Measurements from ENCODE around the gene TSPAN9.

GRCh38 chr12:3216097-3216496 is 138.9 kb downstream of the TSPAN9 start:
- no peak for TF ChIP-seq POLR2AphosphoS5 (IDR thresholded peaks at IDR 0.05; ENCODE audit: low read depth)
- TF ChIP-seq, protein P1, sequence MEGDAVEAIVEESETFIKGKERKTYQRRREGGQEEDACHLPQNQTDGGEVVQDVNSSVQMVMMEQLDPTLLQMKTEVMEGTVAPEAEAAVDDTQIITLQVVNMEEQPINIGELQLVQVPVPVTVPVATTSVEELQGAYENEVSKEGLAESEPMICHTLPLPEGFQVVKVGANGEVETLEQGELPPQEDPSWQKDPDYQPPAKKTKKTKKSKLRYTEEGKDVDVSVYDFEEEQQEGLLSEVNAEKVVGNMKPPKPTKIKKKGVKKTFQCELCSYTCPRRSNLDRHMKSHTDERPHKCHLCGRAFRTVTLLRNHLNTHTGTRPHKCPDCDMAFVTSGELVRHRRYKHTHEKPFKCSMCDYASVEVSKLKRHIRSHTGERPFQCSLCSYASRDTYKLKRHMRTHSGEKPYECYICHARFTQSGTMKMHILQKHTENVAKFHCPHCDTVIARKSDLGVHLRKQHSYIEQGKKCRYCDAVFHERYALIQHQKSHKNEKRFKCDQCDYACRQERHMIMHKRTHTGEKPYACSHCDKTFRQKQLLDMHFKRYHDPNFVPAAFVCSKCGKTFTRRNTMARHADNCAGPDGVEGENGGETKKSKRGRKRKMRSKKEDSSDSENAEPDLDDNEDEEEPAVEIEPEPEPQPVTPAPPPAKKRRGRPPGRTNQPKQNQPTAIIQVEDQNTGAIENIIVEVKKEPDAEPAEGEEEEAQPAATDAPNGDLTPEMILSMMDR (conservative IDR thresholded peaks at IDR 0.05; ENCODE audit: low read depth in 2 of 2): no peak
- no peak for TF ChIP-seq EZH2 (IDR thresholded peaks at IDR 0.05; ENCODE audit: low read depth, unreplicated experiment)
- TF ChIP-seq EZH2phosphoT487 (IDR thresholded peaks at IDR 0.05; ENCODE audit: unreplicated experiment): no peak
- no peak for TF ChIP-seq JUNB (IDR thresholded peaks at IDR 0.05; ENCODE audit: unreplicated experiment)
- TF ChIP-seq ZNF331 (CRISPR knock-in tag; IDR thresholded peaks at IDR 0.05; ENCODE audit: low read depth): no peak
- TF ChIP-seq ZNF114 (CRISPR knock-in tag; IDR thresholded peaks at IDR 0.05): no peak
- no peak for TF ChIP-seq NANOG (IDR thresholded peaks at IDR 0.05; ENCODE audit: borderline replicate concordance)
- no peak for TF ChIP-seq CREB1 (CRISPR knock-in tag; IDR thresholded peaks at IDR 0.05; ENCODE audit: low read depth)
- TF ChIP-seq STAT1 (IDR thresholded peaks at IDR 0.05; ENCODE audit: unreplicated experiment): no peak
- no peak for TF ChIP-seq REST (IDR thresholded peaks at IDR 0.05; ENCODE audit: unreplicated experiment)
- TF ChIP-seq, protein P2, sequence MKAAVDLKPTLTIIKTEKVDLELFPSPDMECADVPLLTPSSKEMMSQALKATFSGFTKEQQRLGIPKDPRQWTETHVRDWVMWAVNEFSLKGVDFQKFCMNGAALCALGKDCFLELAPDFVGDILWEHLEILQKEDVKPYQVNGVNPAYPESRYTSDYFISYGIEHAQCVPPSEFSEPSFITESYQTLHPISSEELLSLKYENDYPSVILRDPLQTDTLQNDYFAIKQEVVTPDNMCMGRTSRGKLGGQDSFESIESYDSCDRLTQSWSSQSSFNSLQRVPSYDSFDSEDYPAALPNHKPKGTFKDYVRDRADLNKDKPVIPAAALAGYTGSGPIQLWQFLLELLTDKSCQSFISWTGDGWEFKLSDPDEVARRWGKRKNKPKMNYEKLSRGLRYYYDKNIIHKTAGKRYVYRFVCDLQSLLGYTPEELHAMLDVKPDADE (IDR thresholded peaks at IDR 0.05): no peak
